AG09309 (cell line): ENCODE results near the gene ZNF804B.

Experiments
- DNase-seq: peaks from one replicate; pipeline ENCODE4 v3.0.0-alpha.2; 2010; ENCODE audit warnings: low read depth
- H3K4me3 ChIP-seq: 2 replicates; pipeline ENCODE4 v1.5.1; 2011; ENCODE audit warnings: mild to moderate bottlenecking, low read depth, low read length, moderate library complexity; ENCODE audit not compliant: control insufficient read depth
- TF ChIP-seq, protein P1 (sequence below): IDR thresholded peaks from 2 replicates; pipeline ENCODE4 v1.5.1; 2011; ENCODE audit warnings: mild to moderate bottlenecking, low read depth, low read length, inconsistent platforms; ENCODE audit not compliant: insufficient read depth, control insufficient read depth; ENCODE audit errors: missing control alignments

The ZNF804B gene

DNA sequence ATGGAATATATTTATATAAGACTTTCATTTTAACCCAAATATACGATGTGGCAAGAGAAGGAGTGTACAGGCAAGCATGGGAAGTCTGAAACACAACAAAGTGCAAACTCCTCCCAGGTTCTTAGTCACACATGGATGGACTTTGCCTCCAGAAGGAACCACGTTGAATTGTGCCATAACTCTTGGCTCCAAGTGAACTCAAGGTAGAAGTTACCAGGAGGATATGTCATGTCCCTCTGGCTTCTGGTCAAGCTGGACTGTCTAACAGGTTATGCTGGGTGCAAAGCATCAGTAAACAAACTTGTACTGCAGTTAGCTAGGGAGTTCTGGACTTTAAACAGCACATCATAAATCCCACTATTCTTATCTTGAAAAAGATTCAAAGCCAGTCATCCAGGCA lies 364.4 kb downstream of the ZNF804B start:
- TF ChIP-seq, protein P1, sequence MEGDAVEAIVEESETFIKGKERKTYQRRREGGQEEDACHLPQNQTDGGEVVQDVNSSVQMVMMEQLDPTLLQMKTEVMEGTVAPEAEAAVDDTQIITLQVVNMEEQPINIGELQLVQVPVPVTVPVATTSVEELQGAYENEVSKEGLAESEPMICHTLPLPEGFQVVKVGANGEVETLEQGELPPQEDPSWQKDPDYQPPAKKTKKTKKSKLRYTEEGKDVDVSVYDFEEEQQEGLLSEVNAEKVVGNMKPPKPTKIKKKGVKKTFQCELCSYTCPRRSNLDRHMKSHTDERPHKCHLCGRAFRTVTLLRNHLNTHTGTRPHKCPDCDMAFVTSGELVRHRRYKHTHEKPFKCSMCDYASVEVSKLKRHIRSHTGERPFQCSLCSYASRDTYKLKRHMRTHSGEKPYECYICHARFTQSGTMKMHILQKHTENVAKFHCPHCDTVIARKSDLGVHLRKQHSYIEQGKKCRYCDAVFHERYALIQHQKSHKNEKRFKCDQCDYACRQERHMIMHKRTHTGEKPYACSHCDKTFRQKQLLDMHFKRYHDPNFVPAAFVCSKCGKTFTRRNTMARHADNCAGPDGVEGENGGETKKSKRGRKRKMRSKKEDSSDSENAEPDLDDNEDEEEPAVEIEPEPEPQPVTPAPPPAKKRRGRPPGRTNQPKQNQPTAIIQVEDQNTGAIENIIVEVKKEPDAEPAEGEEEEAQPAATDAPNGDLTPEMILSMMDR: no peak
- no peak for DNase-seq
- H3K4me3 ChIP-seq: no peak overlapping the region

DNA sequence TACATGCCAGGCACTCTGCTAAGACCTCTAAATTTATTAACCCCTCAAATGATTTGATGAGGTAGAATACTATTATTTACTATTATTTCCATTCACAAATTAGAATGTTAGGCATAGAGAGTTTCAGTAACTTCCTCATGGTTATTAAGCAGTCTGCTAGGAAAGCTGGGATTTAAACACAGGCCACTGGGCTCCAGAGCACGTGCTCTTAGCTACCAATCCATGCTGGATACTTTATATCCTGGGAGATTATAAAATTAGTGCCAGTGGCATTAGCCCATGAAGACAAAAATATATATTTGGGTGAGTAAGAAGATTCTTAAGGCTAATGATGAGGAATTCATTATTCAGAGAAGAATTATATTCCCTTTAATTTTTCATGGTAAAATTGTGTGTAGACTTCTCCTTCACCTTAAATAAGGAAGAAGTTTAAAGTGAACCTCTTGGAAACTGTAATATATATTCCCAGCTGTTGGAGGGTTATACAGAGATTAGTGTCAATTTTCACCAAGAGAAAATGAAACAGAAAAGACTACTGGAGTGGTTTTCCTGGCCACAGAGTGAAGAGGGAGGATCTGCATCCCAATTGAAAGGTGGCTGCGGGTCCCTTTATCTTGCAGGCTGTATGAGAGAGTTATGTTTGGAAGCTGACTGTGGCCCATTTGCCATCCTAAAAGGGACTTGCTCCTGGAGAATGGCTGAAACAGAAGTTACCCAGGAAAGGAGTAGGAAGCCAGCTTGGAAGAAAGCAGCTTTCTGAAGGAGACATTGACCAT lies 370.3 kb downstream of the ZNF804B start:
- TF ChIP-seq, protein P1: no peak
- H3K4me3 ChIP-seq: no peak overlapping the region
- no peak for DNase-seq

DNA sequence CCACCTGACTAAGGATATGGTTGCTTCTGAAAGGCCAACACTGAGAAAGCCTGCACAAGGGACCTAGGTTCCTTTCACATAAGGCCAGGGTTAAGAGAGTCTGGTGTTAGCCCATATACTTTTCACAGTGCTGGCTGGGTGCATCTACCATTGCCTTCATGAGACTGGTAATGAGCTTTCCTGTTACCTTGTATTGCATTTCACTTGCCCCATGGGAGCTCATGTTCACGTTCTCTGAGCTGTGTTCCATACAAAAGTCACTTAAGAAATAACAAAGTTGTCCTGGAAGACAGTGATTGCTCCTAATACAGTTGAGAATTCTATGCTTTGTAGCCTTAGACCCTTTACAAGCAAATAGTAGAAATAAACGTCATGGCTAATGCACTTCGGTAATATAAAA lies 373.9 kb downstream of the ZNF804B start:
- H3K4me3 ChIP-seq: no peak overlapping the region
- TF ChIP-seq, protein P1: no peak
- no peak for DNase-seq

DNA sequence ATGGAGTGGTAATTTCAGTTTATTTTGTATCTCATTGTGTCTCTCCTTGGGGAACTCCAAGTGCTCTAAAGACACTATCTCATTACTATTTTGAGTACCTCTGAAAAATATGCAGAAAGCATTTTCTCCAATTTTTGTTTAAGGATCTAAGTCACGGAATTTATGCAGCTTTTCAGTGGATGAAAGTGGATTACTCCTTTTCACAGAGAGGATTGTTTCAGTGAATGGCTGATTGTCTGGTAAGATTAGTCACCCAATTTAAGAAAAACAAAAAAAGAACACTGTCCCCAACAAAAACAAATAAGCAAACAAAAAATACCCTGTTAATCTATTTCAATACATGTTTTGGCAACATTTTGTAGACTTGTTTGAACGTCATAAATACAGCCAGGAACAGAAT lies 374.3 kb downstream of the ZNF804B start:
- H3K4me3 ChIP-seq: no peak overlapping the region
- TF ChIP-seq, protein P1: no peak
- no peak for DNase-seq

DNA sequence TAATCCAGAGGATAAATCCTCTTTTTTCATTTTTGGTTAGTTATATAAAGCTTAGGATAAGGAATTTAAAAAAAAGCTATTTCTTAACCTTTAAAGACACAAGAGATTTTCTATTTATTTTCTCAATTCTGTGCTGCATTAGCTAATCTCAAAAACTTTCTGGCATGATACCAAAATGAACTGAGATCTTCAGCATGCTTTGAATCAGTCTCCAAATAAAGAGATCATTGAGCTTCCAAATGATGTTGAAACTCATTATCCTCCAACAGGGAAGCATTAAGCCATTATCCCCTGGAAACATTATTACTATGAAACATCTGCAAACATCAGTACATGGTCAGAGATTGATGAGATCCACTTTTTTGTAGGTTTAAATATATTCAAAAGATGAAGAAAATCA lies 386.3 kb downstream of the ZNF804B start:
- no peak overlapping the region for H3K4me3 ChIP-seq
- TF ChIP-seq, protein P1: no peak
- DNase-seq: no peak

DNA sequence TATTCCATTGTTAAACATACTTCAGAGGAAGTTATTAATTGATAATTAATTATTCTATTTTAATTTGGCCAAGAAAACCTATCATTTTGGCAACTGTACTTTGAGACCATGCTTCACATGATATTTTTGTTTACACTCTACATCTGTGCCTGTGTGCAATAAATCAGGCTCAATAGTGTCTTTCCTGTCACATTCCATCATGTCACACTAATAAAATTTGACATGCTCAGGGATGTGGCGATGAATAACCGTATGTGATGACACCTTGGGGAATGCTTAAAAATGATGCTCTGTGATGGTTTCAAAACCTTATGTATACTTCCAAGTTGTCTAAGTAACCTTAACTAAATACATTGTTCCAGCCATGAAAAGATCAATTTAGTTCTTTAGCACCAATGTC lies 400.6 kb downstream of the ZNF804B start:
- no peak for DNase-seq
- H3K4me3 ChIP-seq: no peak overlapping the region
- TF ChIP-seq, protein P1: no peak
